ENCODE results near the gene RALGPS2.

Gene RALGPS2

DNA sequence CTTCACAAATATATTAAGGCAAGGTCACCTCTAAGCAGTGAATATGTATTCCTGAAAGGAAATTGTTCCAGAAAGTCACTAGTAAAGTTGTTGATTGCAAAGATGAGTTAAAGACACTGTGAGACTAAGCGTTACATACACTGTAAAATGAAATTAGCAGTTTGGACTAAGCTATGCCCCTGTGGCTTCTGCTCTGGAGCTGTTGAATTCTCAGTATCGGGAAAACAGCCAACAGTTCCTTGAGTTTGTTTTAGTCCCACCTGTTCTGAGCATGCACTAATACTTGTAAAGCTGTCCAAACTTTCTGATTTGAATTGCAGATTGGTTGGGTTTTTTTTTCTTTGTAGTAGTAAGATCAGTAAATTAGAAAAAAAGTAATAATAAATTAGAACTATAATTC, 124.9 kb downstream of the RALGPS2 start:
- in situ Hi-C loops (cut with MboI; ENCODE audit: low sequenced_read_pairs) = no loop called here

DNA sequence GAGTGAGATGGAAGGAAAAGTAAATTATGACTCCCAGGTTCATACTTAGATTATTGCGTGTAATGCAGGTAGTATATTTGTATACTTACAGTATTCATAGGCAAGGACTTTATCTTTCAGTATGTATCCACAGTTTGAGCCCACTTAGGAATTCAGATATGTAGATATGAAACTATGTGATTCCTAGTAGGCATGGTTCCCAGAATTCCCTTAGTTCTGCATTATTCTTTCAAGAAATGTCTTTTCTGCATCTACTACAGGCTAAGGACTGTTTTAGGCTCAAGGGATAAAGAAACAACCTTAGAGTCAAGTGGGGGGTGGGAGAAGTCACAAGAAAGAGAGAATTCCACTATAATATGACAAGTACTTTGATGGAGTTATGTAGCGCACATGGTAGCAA, 132.1 kb downstream of the RALGPS2 start:
- in situ Hi-C loops (cut with MboI; ENCODE audit: low sequenced_read_pairs) = no loop called here

- in situ Hi-C loops (cut with MboI; ENCODE audit: low sequenced_read_pairs) = no loop called here
Measured at GRCh38 chr1:178862416-178862815, 137.4 kb downstream of the RALGPS2 start.

DNA sequence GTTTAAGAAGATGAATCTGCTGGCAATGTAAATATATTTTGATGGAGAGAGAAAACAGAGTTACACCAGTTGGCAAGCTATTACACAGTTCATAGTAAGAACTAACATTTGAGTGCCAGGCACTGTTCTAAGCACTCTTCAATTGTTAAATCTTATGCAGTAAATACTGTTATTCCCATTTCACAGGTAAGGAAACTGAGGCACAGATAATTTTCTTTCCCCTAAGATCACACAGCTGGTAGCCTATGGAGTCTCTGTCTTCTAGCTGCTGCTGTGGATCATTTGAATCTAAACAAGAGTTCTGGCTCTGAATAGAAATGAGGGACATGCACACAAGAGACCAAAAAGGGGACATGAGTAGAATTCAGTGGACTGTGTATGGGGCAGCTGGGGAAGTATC, 137.8 kb downstream of the RALGPS2 start:
- in situ Hi-C loops (cut with MboI; ENCODE audit: low sequenced_read_pairs) = no loop called here

DNA sequence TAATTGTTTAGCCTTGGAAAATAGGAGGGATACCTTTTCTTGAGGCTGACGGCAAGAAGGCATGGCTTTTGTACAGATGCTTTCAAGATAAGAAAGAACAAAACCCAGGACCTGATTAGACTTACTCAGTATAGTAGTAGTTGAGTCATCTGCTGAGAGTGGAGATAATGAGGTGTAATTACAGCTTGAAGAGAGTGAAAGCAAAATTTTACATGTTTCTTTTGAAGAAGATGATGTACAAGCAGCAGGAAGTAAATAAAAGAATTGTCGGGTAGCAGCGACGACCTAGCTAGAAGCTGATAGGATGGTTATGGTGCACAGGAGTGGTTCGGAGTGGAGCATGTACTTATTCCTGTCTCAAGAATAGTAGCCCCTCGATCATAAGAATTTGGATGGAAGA, 139.3 kb downstream of the RALGPS2 start:
- in situ Hi-C loops (cut with MboI; ENCODE audit: low sequenced_read_pairs) = no loop called here

DNA sequence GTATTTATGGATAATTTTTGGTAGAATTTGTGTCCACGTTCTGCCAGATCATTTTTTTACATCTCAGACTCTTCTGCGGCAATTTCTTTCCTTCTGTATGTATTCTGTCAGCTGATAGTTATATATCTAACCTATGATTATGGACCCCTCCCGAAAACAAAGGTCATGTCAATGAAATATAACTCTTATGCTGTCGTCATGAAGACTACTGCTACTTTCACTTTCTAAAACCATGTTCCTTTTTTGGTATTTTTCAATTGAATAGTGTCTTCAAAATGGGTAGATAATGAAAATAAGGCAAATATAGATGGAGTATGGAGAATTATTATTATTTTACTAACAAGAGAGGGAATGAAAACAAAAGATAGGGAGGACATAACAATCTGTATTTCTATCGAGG, 142.6 kb downstream of the RALGPS2 start:
- in situ Hi-C loops (cut with MboI; ENCODE audit: low sequenced_read_pairs) = no loop called here

- in situ Hi-C loops (cut with MboI; ENCODE audit: low sequenced_read_pairs) = no loop called here
Measured at GRCh38 chr1:178868706-178869105, 143.7 kb downstream of the RALGPS2 start.

DNA sequence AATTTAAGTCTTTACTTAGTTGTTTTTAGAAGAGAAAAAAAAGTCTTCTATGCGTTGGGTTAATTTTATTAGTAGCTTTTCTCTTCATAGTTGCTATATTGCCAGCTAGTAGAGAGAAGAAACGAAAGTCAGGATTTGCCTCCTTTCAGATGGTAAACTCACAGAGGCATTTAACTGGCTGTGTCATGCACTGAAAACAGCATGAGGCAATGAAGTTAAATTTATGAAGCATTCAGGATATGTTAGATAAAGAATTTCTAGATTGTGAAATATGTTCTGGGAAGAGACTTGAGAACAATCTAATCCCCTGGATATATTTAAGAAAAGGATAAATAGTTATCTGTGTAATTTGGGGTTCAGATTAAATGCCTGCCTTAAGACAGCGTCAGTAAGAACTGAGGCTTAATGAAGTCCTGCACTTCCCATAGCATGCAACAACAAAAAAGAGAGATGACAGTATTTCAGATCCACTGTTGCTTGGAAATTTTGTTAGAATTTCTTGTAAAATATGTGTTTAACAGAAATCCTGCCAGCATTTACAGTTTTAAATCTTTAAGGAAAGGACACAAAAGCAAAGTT, 144.2 kb downstream of the RALGPS2 start:
- in situ Hi-C loops (cut with MboI; ENCODE audit: low sequenced_read_pairs) = no loop called here

GRCh38 chr1:178870221-178870620, 145.2 kb downstream of the RALGPS2 start:
- in situ Hi-C loops (cut with MboI; ENCODE audit: low sequenced_read_pairs) = no loop called here

DNA sequence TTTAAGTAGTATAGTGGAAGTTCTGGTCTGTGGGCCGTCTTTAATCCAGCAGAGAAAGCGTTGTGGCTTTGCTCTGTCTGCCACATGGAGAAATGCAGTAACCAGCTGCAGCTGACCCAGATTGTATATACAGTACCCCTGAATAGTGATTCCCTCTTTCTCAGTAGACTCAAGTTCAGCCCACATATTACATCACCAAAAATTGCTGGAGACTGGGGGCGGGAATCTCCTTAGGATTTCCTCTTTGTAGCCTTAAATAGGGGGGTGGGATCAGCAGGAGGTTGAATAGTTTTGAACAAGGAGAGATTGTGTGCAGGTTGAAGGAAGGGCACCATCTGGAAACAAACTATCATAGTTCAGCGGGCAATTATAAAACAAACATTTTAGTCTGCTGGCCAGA, 145.9 kb downstream of the RALGPS2 start, which contains the start of gene ANGPTL1:
ANGPTL1 (minus strand) TSS at position 134 of the 400 bp plus-strand sequence. CDS start 5,301 bp downstream, outside the sequence.
- in situ Hi-C loops (cut with MboI; ENCODE audit: low sequenced_read_pairs) = no loop called here

GRCh38 chr1:178871551-178872320, 146.7 kb downstream of the RALGPS2 start:
- in situ Hi-C loops (cut with MboI; ENCODE audit: low sequenced_read_pairs) = no loop called here

GRCh38 chr1:178874966-178875365, 149.9 kb downstream of the RALGPS2 start:
- in situ Hi-C loops (cut with MboI; ENCODE audit: low sequenced_read_pairs) = no loop called here

- in situ Hi-C loops (cut with MboI; ENCODE audit: low sequenced_read_pairs) = no loop called here
Measured at GRCh38 chr1:178875936-178876335, 150.9 kb downstream of the RALGPS2 start.

DNA sequence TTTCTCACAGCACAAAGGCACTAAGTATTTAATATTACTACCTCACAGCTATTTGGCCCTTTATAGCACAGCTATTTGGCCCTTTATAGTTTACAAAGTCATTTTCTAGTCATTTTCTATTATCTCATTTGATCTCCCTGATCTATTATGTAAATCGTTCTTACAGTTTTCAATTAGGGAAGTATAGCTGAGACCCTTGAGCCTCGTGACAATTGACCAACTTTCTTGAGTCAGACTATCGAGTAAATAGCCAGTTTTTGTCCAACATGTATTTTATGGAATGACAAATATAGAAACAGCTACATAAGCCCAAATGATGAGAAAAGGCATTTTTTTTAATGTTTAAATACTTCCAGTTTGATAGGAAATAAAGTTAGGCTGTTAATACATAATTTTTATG, 152.9 kb downstream of the RALGPS2 start:
- in situ Hi-C loops (cut with MboI; ENCODE audit: low sequenced_read_pairs) = no loop called here

- in situ Hi-C loops (cut with MboI; ENCODE audit: low sequenced_read_pairs) = no loop called here
Measured at GRCh38 chr1:178881950-178882349, 156.9 kb downstream of the RALGPS2 start.

DNA sequence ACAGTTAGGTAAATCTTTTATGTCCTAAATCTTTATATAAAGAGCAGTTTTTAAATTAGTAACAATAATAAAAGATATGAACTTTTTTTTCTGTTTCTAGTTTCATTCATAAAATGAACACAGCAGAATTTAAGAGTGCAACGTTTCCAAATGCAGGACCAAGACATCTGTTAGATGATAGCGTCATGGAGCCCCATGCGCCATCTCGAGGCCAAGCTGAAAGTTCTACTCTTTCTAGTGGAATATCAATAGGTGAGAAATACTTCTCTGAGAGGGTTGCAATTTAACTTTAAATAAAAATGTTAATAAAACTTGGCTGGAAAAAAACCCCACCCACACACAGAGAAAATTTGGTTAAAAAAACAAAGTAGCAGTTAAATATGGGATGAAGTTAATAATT, 160.8 kb downstream of the RALGPS2 start:
- in situ Hi-C loops (cut with MboI; ENCODE audit: low sequenced_read_pairs) = no loop called here

DNA sequence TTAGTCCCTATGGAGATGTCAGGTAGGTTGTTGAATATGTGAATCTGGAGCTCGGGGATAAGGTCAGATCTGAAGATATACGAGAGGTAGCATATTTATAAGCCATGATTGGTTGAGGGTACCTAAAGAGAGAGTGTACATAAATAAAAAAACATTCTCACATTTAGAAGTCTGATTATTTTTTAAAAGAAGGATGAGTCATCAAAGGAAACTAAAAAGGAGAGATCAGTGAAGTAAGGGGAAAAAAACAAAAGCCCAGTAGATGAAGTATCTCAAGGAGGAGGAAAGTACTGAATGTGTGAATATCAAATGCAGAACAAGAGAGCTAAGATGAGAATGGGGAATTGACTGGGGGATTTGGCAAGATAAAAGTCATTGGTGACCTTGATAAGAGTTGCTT, 161.5 kb downstream of the RALGPS2 start:
- in situ Hi-C loops (cut with MboI; ENCODE audit: low sequenced_read_pairs) = no loop called here

GRCh38 chr1:178895928-178896327, 170.9 kb downstream of the RALGPS2 start:
- in situ Hi-C loops (cut with MboI; ENCODE audit: low sequenced_read_pairs) = no loop called here

- in situ Hi-C loops (cut with MboI; ENCODE audit: low sequenced_read_pairs) = no loop called here
Measured at GRCh38 chr1:178898401-178898800, 173.4 kb downstream of the RALGPS2 start.

GRCh38 chr1:178899402-178899801, 174.4 kb downstream of the RALGPS2 start:
- in situ Hi-C loops (cut with MboI; ENCODE audit: low sequenced_read_pairs) = no loop called here

GRCh38 chr1:178901482-178902125, 176.6 kb downstream of the RALGPS2 start:
- in situ Hi-C loops (cut with MboI; ENCODE audit: low sequenced_read_pairs) = no loop called here

GRCh38 chr1:178908358-178908757, 183.3 kb downstream of the RALGPS2 start:
- in situ Hi-C loops (cut with MboI; ENCODE audit: low sequenced_read_pairs) = no loop called here
